Activated CD4-positive, alpha-beta memory T cell treated with anti-CD3 and anti-CD28 coated beads for 36 hours (primary cell): ENCODE data around the gene SYT1. TPM values are rescaled to one million over a fixed set of nuclear protein-coding genes. Genes with fewer than 3 reads are reported as not detected.
"Not testable (repeated sequence)": the region's sequence is repeated elsewhere in the genome, so short reads cannot be mapped to it uniquely, and the experiment has no call there.

Experiments
- CTCF ChIA-PET: fragments of 350-600 bp; sonication (Branson Sonifier 250); formaldehyde crosslinking; loops from one replicate; lab custom pipeline; 2021; ENCODE audit warnings: antibody characterized with exemption, inconsistent platforms; lab: Charles Lee
- POLR2A ChIA-PET: fragments of 350-600 bp; sonication (Branson Sonifier 250); formaldehyde crosslinking; loops from one replicate; lab custom pipeline; 2021; ENCODE audit warnings: antibody characterized with exemption; lab: Charles Lee
- DNase-seq: peaks from one replicate; pipeline ENCODE4 v3.0.0-alpha.2; 2020
- H3K27ac Mint-ChIP-seq: one replicate; pipeline ENCODE4 v1.8.0; 2021; ENCODE audit warnings: mixed read lengths
- H3K27me3 Mint-ChIP-seq: one replicate; pipeline ENCODE4 v1.8.0; 2021; ENCODE audit warnings: mixed read lengths
- H3K36me3 Mint-ChIP-seq: one replicate; pipeline ENCODE4 v1.8.0; 2021; ENCODE audit warnings: mixed read lengths
- H3K4me1 Mint-ChIP-seq: one replicate; pipeline ENCODE4 v1.8.0; 2021; ENCODE audit warnings: low read depth, mixed read lengths
- H3K4me3 Mint-ChIP-seq: one replicate; pipeline ENCODE4 v1.8.0; 2021; ENCODE audit warnings: mild to moderate bottlenecking, mixed read lengths
- H3K9me3 Mint-ChIP-seq: one replicate; pipeline ENCODE4 v1.8.0; 2021; ENCODE audit warnings: mixed read lengths
- intact Hi-C: fragments of 100-400 bp; cut with micrococcal nuclease; formaldehyde crosslinking; loops from one replicate; pipeline ENCODE4 v1.15.1; 2023
- total RNA-seq, 2 experiments: library from RNA; stranded (reverse); gene quantifications; one replicate each; pipeline ENCODE4 v1.2.3, GENCODE V29; 2021

SYT1 gene
- total RNA-seq, 2 experiments from 2014 or later = not detected

DNA sequence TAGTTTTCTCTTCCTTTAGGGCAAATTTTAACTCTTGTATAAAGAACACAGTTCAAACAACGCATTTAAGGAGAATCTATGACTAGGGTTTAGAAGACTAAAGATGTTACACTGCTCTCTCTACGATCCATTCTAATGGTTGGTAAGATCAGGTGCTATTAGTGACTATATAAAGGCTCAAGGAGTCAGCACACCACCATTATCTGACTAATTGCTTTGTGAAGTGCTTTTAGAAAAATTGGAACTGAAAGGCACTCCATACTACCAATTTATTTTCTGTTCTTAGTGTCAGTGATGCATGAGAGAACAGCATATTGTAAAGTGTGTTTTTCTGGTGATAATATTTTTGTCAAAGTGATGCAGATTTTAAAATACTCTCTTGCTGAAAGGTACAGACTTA, 136.8 kb downstream of the SYT1 start:
- H3K9me3 Mint-ChIP-seq = peaks cover 4% of the 10 kb centered on the region
- DNase-seq = no peak
- intact Hi-C loops = no loop called here
- H3K4me1 Mint-ChIP-seq = no peaks in the 10 kb centered on the region
- ChIA-PET CTCF (no interaction called here), POLR2A (no interaction called here)
- H3K4me3 Mint-ChIP-seq = no peak overlapping the region
- H3K27ac Mint-ChIP-seq = no peak overlapping the region
- no peaks in the 10 kb centered on the region for H3K36me3 Mint-ChIP-seq
- no peaks in the 10 kb centered on the region for H3K27me3 Mint-ChIP-seq

GRCh38 chr12:79006306-79006705, 141.7 kb downstream of the SYT1 start:
- no peaks in the 10 kb centered on the region for H3K27me3 Mint-ChIP-seq
- DNase-seq = no peak
- H3K27ac Mint-ChIP-seq = no peak overlapping the region
- no peak overlapping the region for H3K4me3 Mint-ChIP-seq
- CTCF ChIA-PET = no interaction called here
- peaks cover 11% of the 10 kb centered on the region for H3K9me3 Mint-ChIP-seq
- intact Hi-C loops = no loop called here
- H3K36me3 Mint-ChIP-seq = no peaks in the 10 kb centered on the region
- no peaks in the 10 kb centered on the region for H3K4me1 Mint-ChIP-seq
- POLR2A ChIA-PET = no interaction called here

GRCh38 chr12:79008591-79008990, 144.0 kb downstream of the SYT1 start:
- Mint-ChIP-seq H3K27ac (no peak overlapping the region), H3K4me3 (no peak overlapping the region), H3K36me3 (no peaks in the 10 kb centered on the region), H3K27me3 (no peaks in the 10 kb centered on the region), H3K4me1 (no peaks in the 10 kb centered on the region), H3K9me3 (peaks cover 21% of the 10 kb centered on the region)
- ChIA-PET CTCF (no interaction called here), POLR2A (no interaction called here)
- DNase-seq = no peak
- intact Hi-C loops = no loop called here

- ChIA-PET CTCF (no interaction called here), POLR2A (no interaction called here)
- Mint-ChIP-seq H3K27me3 (no peaks in the 10 kb centered on the region), H3K9me3 (peaks cover 21% of the 10 kb centered on the region), H3K27ac (no peak overlapping the region), H3K4me1 (no peaks in the 10 kb centered on the region), H3K4me3 (no peak overlapping the region), H3K36me3 (no peaks in the 10 kb centered on the region)
- DNase-seq = no peak
- intact Hi-C loops = no loop called here
Measured at GRCh38 chr12:79012636-79013035, 148.1 kb downstream of the SYT1 start.

- Mint-ChIP-seq H3K36me3 (no peaks in the 10 kb centered on the region), H3K9me3 (peaks cover 20% of the 10 kb centered on the region), H3K4me1 (no peaks in the 10 kb centered on the region), H3K27me3 (no peaks in the 10 kb centered on the region), H3K4me3 (no peak overlapping the region), H3K27ac (no peak overlapping the region)
- no peak for DNase-seq
- POLR2A ChIA-PET = interaction anchor here (0.5 kb wide), 1 partner anchor 1121 kb away, joined by 3 read pairs; no protein-coding TSS in a partner anchor
- CTCF ChIA-PET = no interaction called here
- intact Hi-C loops = no loop called here
Measured at GRCh38 chr12:79016181-79016580, 151.6 kb downstream of the SYT1 start.

DNA sequence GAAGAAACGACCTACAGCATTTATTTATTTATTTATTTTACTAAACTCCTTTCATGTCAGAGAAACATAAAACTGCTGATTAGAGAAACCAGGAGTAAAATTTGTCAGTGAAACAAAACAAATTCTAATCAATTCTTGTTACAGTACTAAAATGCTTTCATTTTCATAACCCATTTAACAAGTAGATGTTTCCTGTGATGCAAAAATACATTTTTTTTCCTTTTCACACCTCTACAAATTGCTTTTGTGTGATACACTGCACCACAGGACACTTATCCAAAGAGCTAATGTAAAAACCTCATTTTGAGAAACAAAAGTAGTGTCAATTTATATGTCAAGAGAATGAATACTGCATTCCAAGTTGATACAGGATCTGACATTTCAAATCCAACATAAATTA, 155.1 kb downstream of the SYT1 start:
- DNase-seq = no peak
- Mint-ChIP-seq H3K4me1 (no peaks in the 10 kb centered on the region), H3K9me3 (peaks cover 14% of the 10 kb centered on the region), H3K36me3 (no peaks in the 10 kb centered on the region), H3K27ac (no peak overlapping the region), H3K27me3 (no peaks in the 10 kb centered on the region), H3K4me3 (no peak overlapping the region)
- ChIA-PET POLR2A (no interaction called here), CTCF (no interaction called here)
- intact Hi-C loops = no loop called here

GRCh38 chr12:79020106-79020505, 155.5 kb downstream of the SYT1 start:
- Mint-ChIP-seq H3K27ac (no peak overlapping the region), H3K4me1 (no peaks in the 10 kb centered on the region), H3K4me3 (no peak overlapping the region), H3K36me3 (no peaks in the 10 kb centered on the region), H3K9me3 (peaks cover 14% of the 10 kb centered on the region), H3K27me3 (no peaks in the 10 kb centered on the region)
- no peak for DNase-seq
- POLR2A ChIA-PET = no interaction called here
- intact Hi-C loops = no loop called here
- CTCF ChIA-PET = no interaction called here

DNA sequence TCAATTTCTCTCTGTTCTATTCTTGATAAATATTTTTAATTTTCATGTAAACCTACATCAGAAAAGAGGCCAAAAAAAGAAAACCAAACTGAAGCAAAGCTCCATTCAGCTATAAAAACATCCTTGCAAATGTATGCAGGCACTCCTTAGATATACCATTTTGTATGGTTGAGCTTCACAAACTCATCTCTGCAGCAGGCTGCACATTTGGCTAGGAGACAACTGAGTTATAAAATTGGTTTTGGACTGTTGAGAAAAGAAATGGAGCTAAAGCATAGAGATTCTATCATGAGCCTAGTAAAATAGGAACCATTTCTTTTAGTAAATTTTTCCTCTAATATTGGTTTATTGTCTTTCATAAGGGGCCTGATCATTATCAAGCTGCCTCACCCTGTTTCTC, 156.4 kb downstream of the SYT1 start:
- DNase-seq = no peak
- Mint-ChIP-seq H3K4me3 (no peak overlapping the region), H3K36me3 (no peaks in the 10 kb centered on the region), H3K9me3 (peaks cover 14% of the 10 kb centered on the region), H3K27ac (no peak overlapping the region), H3K27me3 (no peaks in the 10 kb centered on the region), H3K4me1 (no peaks in the 10 kb centered on the region)
- ChIA-PET CTCF (no interaction called here), POLR2A (no interaction called here)
- intact Hi-C loops = no loop called here

DNA sequence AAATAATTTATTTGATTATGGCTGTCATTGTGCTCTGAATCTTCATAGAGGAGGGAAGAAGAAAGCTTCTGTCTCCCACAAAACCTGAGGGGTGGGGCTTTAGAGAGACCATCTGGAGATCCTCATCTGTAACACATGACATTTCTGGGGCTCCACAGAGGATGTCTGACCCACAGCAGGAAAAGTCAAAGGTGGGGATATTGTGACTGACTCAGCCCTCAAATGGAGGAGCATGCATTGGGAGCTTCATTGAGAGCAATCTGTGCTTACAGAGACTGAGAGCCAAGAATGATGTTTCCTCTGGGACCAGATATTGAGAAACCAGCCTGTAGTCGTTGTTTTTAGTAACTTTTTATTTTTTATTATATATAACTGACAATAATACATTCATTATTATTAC, 158.7 kb downstream of the SYT1 start:
- Mint-ChIP-seq H3K4me3 (no peak overlapping the region), H3K27ac (no peak overlapping the region), H3K4me1 (no peaks in the 10 kb centered on the region), H3K27me3 (no peaks in the 10 kb centered on the region), H3K9me3 (peaks cover 7% of the 10 kb centered on the region), H3K36me3 (no peaks in the 10 kb centered on the region)
- CTCF ChIA-PET = no interaction called here
- intact Hi-C loops = no loop called here
- POLR2A ChIA-PET = no interaction called here
- no peak for DNase-seq

DNA sequence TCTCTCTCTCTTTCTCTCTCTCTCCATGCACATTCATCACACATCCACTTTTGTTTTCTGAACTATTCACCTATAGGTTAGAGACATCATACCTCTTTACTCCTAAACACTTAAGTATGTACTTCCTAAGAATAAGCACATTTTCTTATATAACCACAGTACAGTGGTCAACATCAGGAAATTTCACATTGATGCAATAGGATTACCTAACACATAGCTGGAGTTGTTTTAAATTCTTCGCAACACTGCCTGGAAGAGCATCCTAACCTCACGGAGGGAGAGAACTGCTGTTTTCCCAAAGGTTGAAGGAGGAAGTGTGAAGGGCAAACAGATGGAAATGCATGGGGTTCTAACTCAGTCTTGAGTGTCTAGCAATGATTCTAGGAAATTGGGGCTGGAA, 159.2 kb downstream of the SYT1 start:
- no peaks in the 10 kb centered on the region for H3K4me1 Mint-ChIP-seq

DNA sequence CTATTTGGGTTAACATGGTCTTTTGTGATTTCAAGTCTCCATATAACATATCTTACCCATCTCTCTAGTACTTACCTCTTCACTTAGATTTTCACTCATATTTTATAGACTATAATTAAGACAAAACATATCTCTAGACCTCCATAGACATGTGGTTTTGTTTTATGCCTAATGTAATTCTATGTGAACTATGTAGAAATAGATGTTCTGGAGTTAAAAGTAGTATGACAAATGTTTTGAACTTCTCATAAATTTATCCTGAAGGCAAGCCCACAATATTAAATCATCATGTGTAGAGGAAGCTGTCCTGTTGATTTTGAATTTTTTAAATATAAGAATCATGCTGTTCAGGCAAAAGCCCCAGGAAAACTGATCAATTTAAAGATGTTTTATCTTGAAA, 169.2 kb downstream of the SYT1 start:
- Mint-ChIP-seq H3K27me3 (no peaks in the 10 kb centered on the region), H3K4me1 (no peaks in the 10 kb centered on the region), H3K4me3 (no peak overlapping the region), H3K9me3 (peaks cover 2% of the 10 kb centered on the region), H3K27ac (no peak overlapping the region), H3K36me3 (no peaks in the 10 kb centered on the region)
- intact Hi-C loops = no loop called here
- ChIA-PET POLR2A (no interaction called here), CTCF (no interaction called here)
- no peak for DNase-seq

More for the DNA sequence above, 159.2 kb downstream of the SYT1 start:
- Mint-ChIP-seq H3K4me3 (no peak overlapping the region), H3K27me3 (no peaks in the 10 kb centered on the region), H3K27ac (no peak overlapping the region), H3K9me3 (peaks cover 7% of the 10 kb centered on the region), H3K36me3 (no peaks in the 10 kb centered on the region)
- intact Hi-C loops = no loop called here
- POLR2A ChIA-PET = no interaction called here
- DNase-seq = no peak
- CTCF ChIA-PET = no interaction called here

DNA sequence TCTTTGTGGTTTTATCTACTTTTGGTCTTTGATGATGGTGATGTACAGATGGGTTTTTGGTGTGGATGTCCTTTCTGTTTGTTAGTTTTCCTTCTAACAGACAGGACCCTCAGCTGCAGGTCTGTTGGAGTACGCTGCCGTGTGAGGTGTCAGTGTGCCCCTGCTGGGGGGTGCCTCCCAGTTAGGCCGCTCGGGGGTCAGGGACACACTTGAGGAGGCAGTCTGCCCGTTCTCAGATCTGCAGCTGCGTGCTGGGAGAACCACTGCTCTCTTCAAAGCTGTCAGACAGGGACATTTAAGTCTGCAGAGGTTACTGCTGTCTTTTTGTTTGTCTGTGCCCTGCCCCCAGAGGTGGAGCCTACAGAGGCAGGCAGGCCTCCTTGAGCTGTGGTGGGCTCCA, 180.2 kb downstream of the SYT1 start:
- DNase-seq, H3K27me3 Mint-ChIP-seq, H3K4me3 Mint-ChIP-seq, intact Hi-C loops, H3K4me1 Mint-ChIP-seq, POLR2A ChIA-PET, H3K36me3 Mint-ChIP-seq, H3K27ac Mint-ChIP-seq, H3K9me3 Mint-ChIP-seq, CTCF ChIA-PET: not testable (repeated sequence)

GRCh38 chr12:79045149-79045703, 180.7 kb downstream of the SYT1 start:
- H3K36me3 Mint-ChIP-seq, H3K27ac Mint-ChIP-seq, CTCF ChIA-PET, H3K4me1 Mint-ChIP-seq, H3K9me3 Mint-ChIP-seq, intact Hi-C loops, H3K4me3 Mint-ChIP-seq, H3K27me3 Mint-ChIP-seq, DNase-seq, POLR2A ChIA-PET: not testable (repeated sequence)
